Retina (tissue), 1 donor: ENCODE results near the gene COL27A1.
"Not testable (repeated sequence)": the region's sequence is repeated elsewhere in the genome, so short reads cannot be mapped to it uniquely, and the experiment has no call there.

ENCODE experiments used
- DNase-seq: peaks from one replicate; pipeline ENCODE4 v3.0.0-alpha.2; 2016

Gene COL27A1

DNA sequence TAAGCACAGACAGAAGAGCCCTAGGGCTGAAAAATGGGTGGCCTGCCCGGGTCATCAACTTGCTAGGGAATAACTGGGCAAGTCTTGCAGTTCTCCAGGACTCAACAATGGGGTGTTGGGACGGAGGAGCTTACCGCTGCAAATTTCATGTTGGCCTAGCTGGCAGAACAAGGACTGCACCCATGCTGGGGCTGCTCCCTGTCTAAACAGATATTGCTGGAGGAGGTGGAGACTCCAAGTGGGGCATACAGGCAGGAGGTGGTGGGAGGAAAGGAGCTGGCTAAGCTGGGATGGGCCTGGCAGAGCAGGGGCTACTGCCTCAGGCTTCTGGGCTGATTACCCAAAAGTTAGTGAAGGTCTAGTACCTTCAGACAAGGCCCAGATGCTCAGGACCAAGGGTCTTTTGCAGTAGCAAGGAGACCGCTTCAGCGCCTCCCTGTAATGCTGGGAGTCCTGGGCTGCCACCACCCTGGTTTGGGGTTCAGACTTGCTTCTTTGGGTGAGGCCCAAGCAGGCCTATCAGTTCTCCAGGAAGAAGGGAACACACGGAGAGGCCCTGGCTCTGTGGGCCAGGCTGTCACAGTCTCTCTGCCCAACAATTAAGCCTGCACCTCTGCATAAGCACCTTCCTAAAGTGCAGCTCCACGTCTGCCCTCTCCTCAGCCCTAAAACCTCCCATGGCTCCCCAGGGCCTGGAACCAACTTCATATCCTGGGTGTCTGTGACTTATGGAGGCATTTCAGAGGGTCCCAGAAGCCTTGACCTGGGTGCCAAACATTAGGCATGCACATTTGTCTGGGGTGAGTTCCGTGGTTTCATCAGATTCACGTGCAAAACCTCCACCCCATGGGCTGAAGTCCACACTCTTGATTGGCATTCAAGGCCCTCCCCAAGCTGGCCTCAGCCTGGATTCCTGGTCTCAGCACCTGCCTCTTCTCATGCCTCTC is 32.0 kb upstream of the COL27A1 start:
- no peak for DNase-seq

- DNase-seq: no peak
Measured at GRCh38 chr9:114124138-114124537, 31.2 kb upstream of the COL27A1 start.

DNA sequence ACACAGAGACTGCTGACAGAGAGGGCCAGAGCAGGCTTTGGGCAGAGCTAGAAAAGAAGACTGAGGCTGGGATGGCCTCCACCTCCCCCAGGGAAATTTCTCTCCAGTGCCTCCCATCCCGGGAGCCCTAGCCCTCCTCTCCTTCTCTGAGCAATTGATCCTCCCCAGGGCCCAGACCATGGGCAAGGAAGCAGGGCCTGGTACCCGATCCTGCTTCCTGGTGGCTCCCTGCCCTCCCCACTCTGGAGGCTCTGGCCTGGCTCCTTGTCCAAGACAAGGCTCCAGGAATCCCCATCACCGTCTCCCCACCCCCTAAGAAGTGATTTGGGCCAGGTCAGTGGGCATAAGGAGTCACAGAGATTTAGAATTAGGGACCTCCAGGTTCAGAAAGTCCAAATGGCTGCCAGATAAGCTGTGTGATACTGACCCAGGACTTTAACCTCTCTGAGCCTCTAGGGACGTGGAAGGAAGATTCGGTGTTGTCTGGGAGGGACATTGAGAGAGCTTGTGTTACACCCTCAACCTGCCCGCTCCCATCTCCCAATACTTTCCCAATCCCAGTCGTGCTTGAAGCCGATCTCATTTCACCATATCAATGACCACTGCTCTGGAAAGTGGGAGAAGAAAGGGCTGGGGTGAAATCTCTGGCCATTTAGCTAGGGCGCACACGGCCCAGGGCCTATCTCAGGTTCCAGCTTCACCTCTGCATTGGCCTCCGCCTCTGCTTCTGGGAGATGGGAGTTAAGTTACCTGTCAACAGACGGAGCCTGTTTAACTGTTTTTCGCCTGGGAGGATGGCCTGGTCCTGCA is 30.5 kb upstream of the COL27A1 start:
- DNase-seq: no peak

DNA sequence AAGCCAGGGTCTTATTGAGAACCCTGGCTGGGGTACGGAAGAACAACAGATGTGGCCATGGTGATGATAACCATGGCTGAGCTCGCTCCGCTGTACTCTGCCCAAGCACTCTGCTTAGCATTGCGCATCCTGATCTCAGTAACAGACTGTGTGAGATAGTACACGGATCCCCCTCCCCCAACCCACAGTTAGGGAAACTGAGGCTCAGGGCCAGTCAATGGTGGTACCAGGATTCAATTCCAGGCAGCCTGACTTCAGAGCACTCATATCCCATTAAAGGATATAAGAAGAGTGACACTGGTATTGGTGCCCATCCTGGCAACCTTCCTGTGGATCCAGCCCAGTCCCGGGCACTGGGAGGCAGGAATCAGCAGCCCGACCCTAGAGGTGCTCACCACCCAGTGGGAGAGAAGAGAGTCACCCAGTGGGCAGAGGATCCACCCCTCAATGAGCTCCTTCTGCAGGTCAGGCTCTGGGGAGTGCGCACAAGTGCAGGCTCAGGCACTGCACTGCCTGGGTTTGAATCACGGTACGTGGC is 29.8 kb upstream of the COL27A1 start:
- DNase-seq: no peak

DNA sequence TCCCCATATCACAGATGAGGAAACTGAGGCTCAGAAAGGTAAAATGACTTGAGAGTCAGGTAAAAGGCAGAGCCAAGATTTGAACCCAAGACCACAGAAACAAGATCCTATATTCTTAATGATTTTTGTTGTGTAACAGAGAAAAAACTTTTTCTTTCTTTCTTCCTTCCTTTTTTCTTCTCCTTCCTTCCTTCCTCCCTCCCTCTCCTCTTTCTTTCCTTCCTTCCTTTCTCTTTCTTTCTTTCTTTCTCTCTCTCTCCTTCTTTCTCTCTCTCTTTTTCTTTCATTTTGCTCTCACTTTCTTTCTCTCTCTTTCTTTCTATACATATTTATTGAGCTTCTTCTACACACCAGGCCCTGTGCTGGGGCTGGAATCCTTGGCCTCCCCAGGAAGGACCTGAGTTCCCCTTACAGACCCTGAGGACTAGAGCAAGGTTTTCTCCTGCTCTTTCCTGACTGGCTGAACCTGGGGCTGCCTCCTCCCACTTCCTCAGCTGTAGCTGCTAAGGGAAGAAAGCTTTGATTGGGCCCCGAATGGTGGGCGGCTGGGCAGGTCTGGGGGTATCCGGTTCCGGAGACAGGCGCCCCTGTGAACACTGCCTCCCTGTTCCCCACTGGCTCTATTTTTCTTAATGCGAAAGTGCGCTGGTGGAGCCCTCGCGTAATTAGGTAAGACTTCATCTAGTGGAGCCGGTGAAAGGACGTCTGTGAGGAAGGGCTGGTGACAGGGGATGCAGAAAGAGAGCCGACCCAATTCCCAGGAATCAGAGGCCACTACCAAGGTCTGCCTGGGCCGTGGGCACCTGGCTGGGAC is 28.9 kb upstream of the COL27A1 start:
- DNase-seq: no peak

GRCh38 chr9:114128759-114129158 is 26.6 kb upstream of the COL27A1 start:
- DNase-seq: not testable (repeated sequence)

DNA sequence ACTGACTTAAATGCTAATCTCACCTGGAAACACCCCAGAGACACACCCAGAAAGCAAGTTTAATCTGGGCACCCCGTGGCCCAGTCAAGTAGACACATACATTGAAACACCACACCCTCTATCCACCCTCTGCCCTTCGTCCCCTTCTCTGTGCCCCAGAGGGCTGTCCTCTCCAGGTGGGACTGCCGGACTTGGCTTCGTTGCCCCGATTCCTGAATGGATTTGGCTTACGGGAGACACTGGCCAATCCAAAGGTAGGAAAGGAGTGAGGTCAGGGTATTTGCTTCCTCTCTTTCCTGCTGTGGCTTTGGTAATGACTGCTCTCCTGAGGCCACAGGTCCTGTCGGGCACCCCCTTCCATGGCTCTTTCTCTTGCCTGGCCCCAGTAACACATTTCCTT is 25.2 kb upstream of the COL27A1 start:
- no peak for DNase-seq

- DNase-seq: no peak
Measured at GRCh38 chr9:114130624-114131277, 24.6 kb upstream of the COL27A1 start.

- DNase-seq: no peak
Measured at GRCh38 chr9:114131808-114132549, 23.4 kb upstream of the COL27A1 start.

DNA sequence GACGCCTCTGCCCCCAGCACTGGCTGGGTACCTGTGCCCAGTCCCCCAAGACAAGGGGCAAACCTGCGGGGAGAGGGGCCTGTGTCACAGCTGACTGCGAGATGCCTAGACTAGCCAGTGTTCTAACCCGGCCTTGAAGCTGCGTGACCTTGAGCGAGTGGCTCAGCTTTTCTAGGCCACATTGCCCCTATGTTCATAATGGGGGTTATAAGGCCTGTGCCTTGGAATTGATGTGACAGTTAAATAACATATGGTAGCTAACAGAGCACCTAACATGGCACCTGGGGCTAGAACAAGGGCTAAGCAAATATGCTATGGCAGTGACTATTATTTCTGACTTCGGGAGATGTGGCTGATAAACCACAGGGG is 22.8 kb upstream of the COL27A1 start:
- no peak for DNase-seq

GRCh38 chr9:114134827-114135396 is 20.4 kb upstream of the COL27A1 start:
- DNase-seq: no peak

- DNase-seq: no peak
Measured at GRCh38 chr9:114137831-114138230, 17.5 kb upstream of the COL27A1 start.

DNA sequence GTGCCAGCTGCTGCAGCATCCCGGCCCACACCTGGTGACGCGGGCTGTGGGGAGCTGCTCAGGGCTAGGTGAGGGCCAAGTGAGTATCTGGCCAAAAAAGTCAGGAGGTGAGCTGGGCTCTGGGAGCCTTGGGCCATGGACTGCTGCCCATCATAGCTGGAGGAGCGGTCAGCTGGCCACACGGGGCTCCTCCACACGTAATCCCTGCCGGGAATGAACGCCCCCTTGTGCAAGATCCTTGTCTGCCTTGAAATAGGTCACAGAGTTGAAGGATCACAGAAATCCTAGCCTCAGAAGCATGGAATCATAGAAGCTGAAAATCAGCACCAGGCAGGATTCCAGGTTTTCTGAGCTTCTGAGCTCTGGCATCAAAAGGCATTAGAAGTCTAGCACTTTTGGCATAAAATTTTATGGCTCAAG is 16.8 kb upstream of the COL27A1 start:
- DNase-seq: no peak

GRCh38 chr9:114139071-114139470 is 16.3 kb upstream of the COL27A1 start:
- no peak for DNase-seq

DNA sequence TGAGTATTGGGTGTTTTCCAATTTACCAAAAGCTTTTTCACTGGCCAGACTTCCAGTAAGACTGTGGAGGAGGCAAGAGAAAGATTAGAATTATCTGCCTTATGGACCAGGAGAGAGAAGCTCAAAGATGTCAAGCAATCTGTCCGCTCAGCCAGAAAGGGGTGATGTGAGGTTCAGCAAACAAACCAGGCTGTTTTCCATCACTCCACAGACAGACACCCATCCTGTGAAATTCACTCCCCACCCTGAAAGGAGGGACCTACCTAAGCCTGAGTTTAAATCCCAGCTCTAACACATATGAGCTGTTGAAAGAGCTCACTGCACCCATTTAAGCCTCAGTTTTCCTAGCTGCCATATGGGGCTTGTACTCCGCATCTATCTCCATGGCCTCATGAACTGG is 14.9 kb upstream of the COL27A1 start:
- no peak for DNase-seq

- no peak for DNase-seq
Measured at GRCh38 chr9:114140850-114141249, 14.5 kb upstream of the COL27A1 start.

DNA sequence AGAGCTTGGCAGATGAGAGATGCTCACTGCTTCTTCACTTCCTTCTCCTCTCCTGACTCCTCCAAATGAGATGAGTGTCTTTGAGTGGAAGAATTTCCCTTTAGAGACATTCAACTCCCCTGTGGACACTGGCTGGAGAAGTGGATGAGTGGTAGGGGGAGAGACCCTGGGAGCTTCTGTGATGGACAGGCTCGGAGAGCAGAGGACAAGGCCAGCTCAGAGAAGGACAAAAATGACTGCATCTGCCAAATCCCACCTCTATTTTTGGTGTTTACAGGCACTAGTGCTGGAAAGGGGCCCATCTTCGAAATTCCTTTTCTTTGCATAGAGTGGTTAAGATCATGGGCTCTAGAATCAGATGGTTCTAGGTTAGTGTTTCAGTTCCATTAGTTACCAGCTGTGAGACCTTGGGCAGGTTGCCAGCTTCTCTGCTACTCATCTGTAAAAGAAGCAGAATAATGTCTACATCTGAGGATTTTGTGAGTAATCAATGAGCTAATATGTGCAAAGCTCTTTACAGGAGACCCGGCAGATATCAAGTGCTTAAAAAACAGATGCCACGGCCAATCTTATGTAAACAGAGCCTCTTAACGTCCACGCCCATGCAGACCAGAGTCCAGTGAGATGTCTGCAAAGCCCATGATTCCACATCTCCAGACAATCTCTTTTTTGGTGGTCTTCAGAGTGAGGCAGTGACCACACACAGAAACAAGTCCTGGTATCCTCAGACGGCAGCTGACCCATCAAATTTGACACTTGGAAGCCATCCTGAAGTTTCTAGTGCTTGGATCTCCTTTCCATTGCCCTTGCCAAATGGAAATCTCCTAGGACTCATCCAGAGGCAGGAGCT is 13.6 kb upstream of the COL27A1 start:
- no peak for DNase-seq

GRCh38 chr9:114143234-114143633 is 12.1 kb upstream of the COL27A1 start:
- no peak for DNase-seq

DNA sequence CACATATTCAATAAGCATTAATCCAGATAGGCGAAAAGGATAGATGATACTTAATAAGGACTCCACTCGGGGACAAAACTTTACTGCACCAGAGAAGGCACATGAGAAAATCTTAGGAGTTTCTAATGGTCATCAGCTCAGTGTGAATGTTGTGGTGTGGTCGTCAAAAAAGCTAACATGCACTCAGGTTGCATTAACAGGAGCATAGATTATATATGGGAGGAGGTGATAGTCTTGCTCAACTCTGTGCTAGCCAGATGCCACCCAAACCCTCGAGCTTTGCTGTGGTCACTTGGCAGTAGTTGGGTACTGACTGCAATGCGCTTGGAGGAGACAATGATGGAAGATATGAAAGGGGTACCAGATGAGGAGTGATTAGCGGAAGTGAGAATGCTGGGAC is 8.6 kb upstream of the COL27A1 start:
- DNase-seq: no peak

GRCh38 chr9:114149181-114149580 is 6.2 kb upstream of the COL27A1 start:
- DNase-seq: no peak
